CD14-positive monocyte (primary cell): ENCODE measurements around the gene NECTIN1. TPM values are rescaled to one million over a fixed set of nuclear protein-coding genes. Genes with fewer than 3 reads are reported as not detected.

Experiments used
- DNase-seq, 3 donors: peaks; one replicate each; pipeline ENCODE4 v3.0.0-alpha.2; 2011 to 2022
- H2AFZ ChIP-seq: 2 replicates; pipeline ENCODE4 v1.6.0; 2012; ENCODE audit warnings: mild to moderate bottlenecking, low read depth, low read length, inconsistent platforms; ENCODE audit not compliant: insufficient read depth, poor library complexity, severe bottlenecking
- H3K27ac ChIP-seq, 2 donors: 1 replicate in 1 of 2; 2 replicates in 1 of 2; pipeline ENCODE4 v1.5.1; 2012 to 2013; ENCODE audit warnings: low read length in 2 of 2, control low read depth in 1 of 2, inconsistent platforms in 1 of 2, low read depth in 1 of 2, mild to moderate bottlenecking in 1 of 2
- H3K27me3 ChIP-seq, 2 donors: one replicate each; pipeline versions ENCODE4 v1.6.0 to v1.6.1; 2011 to 2013; ENCODE audit warnings: low read length in 2 of 2; ENCODE audit not compliant: control insufficient read depth in 2 of 2, insufficient read depth in 2 of 2
- H3K36me3 ChIP-seq, 2 donors: replicated peaks in 1 of 2; 1 replicate in 1 of 2; 2 replicates in 1 of 2; pipeline versions ENCODE4 v1.5.1 to v1.6.1; 2012 to 2013; ENCODE audit warnings: low read length in 2 of 2, control low read depth in 1 of 2, inconsistent platforms in 1 of 2, mild to moderate bottlenecking in 1 of 2; ENCODE audit not compliant: insufficient read depth in 2 of 2, control insufficient read depth in 1 of 2
- H3K4me1 ChIP-seq, 2 donors: 1 replicate in 1 of 2; 2 replicates in 1 of 2; pipeline versions ENCODE4 v1.5.1 to v1.6.1; 2012 to 2013; ENCODE audit warnings: low read length in 2 of 2, control low read depth in 1 of 2, inconsistent platforms in 1 of 2, mild to moderate bottlenecking in 1 of 2, moderate library complexity in 1 of 2; ENCODE audit not compliant: insufficient read depth in 2 of 2, control insufficient read depth in 1 of 2
- H3K4me2 ChIP-seq: replicated peaks from 2 replicates; pipeline ENCODE3; 2012; ENCODE audit warnings: low read length, moderate library complexity, mild to moderate bottlenecking; ENCODE audit not compliant: poor library complexity, severe bottlenecking; ENCODE audit errors: extremely low read depth
- H3K4me3 ChIP-seq, 3 experiments: fragments of 200-600 bp in 1 of 3; sonication (generic) in 1 of 3; replicated peaks in 1 of 3; 1 replicate in 2 of 3; 2 replicates in 1 of 3; pipeline ENCODE4 v1.5.1; 2011 to 2013; ENCODE audit warnings: low read length in 3 of 3, mild to moderate bottlenecking in 3 of 3, control low read depth in 2 of 3, low read depth in 2 of 3, inconsistent platforms in 1 of 3, moderate library complexity in 1 of 3
- H3K79me2 ChIP-seq: 2 replicates; pipeline ENCODE4 v1.6.0; 2012; ENCODE audit warnings: mild to moderate bottlenecking, control low read depth, inconsistent platforms, low read length, moderate library complexity; ENCODE audit not compliant: insufficient read depth
- H3K9ac ChIP-seq: 2 replicates; pipeline ENCODE4 v1.6.0; 2017; ENCODE audit warnings: low read length, mild to moderate bottlenecking; ENCODE audit not compliant: insufficient read depth, poor library complexity, severe bottlenecking
- H3K9me3 ChIP-seq, 2 donors: replicated peaks in 1 of 2; 1 replicate in 1 of 2; 2 replicates in 1 of 2; pipeline versions ENCODE4 v1.5.1 to v1.6.1; 2012 to 2013; ENCODE audit warnings: low read length in 2 of 2, control low read depth in 1 of 2; ENCODE audit not compliant: control insufficient read depth in 1 of 2, insufficient read depth in 1 of 2
- H4K20me1 ChIP-seq: 2 replicates; pipeline ENCODE4 v1.6.0; 2012; ENCODE audit warnings: mild to moderate bottlenecking, low read length, control low read depth, moderate library complexity; ENCODE audit not compliant: insufficient read depth
- H3K27ac Mint-ChIP-seq, 7 donors: one replicate each; pipeline ENCODE4 v1.8.0; 2020; ENCODE audit warnings: mild to moderate bottlenecking in 7 of 7, mixed read lengths in 7 of 7, moderate library complexity in 6 of 7, inconsistent platforms in 2 of 7
- H3K27me3 Mint-ChIP-seq, 3 donors: one replicate each; pipeline ENCODE4 v1.8.0; 2021 to 2022; ENCODE audit warnings: low read depth in 3 of 3, mild to moderate bottlenecking in 3 of 3, mixed read lengths in 3 of 3, moderate library complexity in 3 of 3, inconsistent platforms in 1 of 3
- H3K36me3 Mint-ChIP-seq, 2 donors: one replicate each; pipeline ENCODE4 v1.8.0; 2020; ENCODE audit warnings: mixed read lengths in 2 of 2, inconsistent platforms in 1 of 2, mild to moderate bottlenecking in 1 of 2
- H3K4me1 Mint-ChIP-seq: one replicate; pipeline ENCODE4 v1.8.0; 2020; ENCODE audit warnings: mild to moderate bottlenecking, mixed read lengths
- H3K4me3 Mint-ChIP-seq, 2 donors: one replicate each; pipeline ENCODE4 v1.8.0; 2020; ENCODE audit warnings: mild to moderate bottlenecking in 2 of 2, mixed read lengths in 2 of 2, moderate library complexity in 1 of 2
- H3K9me3 Mint-ChIP-seq, 7 donors: one replicate each; pipeline ENCODE4 v1.8.0; 2020 to 2022; ENCODE audit warnings: mixed read lengths in 7 of 7, mild to moderate bottlenecking in 6 of 7, moderate library complexity in 6 of 7, inconsistent platforms in 2 of 7
- WGBS: methylation state at CpG from one replicate; pipeline ENCODE4 v1.1.5; 2013; ENCODE audit warnings: missing lambda C conversion rate; ENCODE audit not compliant: insufficient coverage; 5-methylcytosine and 5-hydroxymethylcytosine counted together
- intact Hi-C, 2 donors: fragments of 100-400 bp; cut with micrococcal nuclease; formaldehyde crosslinking; loops; one replicate each; pipeline versions ENCODE4 v1.15.0 to v1.15.1; 2023
- polyA plus RNA-seq, 3 donors: library from polyadenylated mRNA; depleted of rRNA in 1 of 3; unstranded in 2 of 3; stranded (reverse) in 1 of 3; fragments of 300-500 nt in 2 of 3; fragments of >200 nt in 1 of 3; fragmentation: Illumina TruSeq in 2 of 3; gene quantifications; 1 replicate in 2 of 3; 2 replicates in 1 of 3; pipeline ENCODE4 v1.2.3, GENCODE V29; 2012 to 2021
- TF ChIP-seq, protein P1 (sequence below): fragments of 200-600 bp; IDR thresholded peaks from one replicate; pipeline ENCODE4 v1.8.0; 2022; ENCODE audit warnings: antibody characterized with exemption, mild to moderate bottlenecking

NECTIN1 gene
- polyA plus RNA-seq, 3 donors = 0.53 to 8.3 (median 0.85) TPM

DNA sequence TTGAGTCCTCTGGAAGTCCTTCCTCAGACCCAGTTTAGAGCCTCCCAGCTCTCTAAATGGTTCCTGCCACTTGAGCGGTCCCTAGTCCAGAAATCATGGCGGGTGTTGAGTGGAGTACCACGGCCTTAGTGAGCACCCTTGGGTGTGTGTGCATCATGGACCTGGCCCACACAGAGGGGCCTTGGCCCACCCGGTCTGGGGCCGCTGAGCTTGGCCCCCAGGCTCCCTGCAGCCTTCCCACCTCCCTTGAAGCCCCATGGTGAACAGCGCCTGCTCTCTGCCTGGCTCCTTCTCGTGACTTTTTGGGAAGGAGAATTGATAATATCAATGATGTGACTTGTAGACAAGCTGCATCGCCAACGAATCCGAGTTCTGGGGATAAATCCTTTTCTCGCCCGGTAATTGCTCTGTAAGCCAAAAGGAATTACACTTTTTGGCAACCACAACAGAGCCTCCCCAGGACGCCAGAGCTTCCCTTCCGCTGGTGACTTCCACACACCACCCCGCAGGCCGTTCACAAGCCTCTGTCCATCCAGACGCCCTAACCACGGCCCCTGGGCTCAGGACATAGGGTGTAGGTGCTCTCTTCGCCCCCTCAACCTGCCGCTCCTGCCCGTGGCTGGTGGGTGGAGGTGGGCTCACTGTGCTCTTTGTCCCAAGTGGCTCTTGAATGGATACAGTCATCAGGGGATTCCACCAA lies 93.8 kb downstream of the NECTIN1 start:
- WGBS = 86% methylated on average over 14 of the region's 21 CpGs
- no peak overlapping the region for H3K4me2 ChIP-seq
- H3K36me3 Mint-ChIP-seq = no peaks in the 10 kb centered on the region
- DNase-seq = no peak
- no peaks in the 10 kb centered on the region for H3K36me3 ChIP-seq
- H3K9me3 Mint-ChIP-seq = peaks cover 0 to 2% (median 0%) of the 10 kb centered on the region in 7 donors
- H3K79me2 ChIP-seq = no peaks in the 10 kb centered on the region
- no peak overlapping the region for H3K9ac ChIP-seq
- no peaks in the 10 kb centered on the region for H3K4me1 ChIP-seq
- TF ChIP-seq, protein P1, sequence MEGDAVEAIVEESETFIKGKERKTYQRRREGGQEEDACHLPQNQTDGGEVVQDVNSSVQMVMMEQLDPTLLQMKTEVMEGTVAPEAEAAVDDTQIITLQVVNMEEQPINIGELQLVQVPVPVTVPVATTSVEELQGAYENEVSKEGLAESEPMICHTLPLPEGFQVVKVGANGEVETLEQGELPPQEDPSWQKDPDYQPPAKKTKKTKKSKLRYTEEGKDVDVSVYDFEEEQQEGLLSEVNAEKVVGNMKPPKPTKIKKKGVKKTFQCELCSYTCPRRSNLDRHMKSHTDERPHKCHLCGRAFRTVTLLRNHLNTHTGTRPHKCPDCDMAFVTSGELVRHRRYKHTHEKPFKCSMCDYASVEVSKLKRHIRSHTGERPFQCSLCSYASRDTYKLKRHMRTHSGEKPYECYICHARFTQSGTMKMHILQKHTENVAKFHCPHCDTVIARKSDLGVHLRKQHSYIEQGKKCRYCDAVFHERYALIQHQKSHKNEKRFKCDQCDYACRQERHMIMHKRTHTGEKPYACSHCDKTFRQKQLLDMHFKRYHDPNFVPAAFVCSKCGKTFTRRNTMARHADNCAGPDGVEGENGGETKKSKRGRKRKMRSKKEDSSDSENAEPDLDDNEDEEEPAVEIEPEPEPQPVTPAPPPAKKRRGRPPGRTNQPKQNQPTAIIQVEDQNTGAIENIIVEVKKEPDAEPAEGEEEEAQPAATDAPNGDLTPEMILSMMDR = no peak
- H3K27ac ChIP-seq = no peak overlapping the region
- H3K4me3 ChIP-seq = no peak overlapping the region
- H2AFZ ChIP-seq = no peak overlapping the region
- no peaks in the 10 kb centered on the region for H3K9me3 ChIP-seq
- H4K20me1 ChIP-seq = no peaks in the 10 kb centered on the region
- no peak overlapping the region for H3K27ac Mint-ChIP-seq
- peaks cover 4 to 13% (median 7%) of the 10 kb centered on the region in 3 donors for H3K27me3 Mint-ChIP-seq
- no peaks in the 10 kb centered on the region for H3K27me3 ChIP-seq
- intact Hi-C loops = no loop called here
- H3K4me1 Mint-ChIP-seq = no peaks in the 10 kb centered on the region
- no peak overlapping the region for H3K4me3 Mint-ChIP-seq

DNA sequence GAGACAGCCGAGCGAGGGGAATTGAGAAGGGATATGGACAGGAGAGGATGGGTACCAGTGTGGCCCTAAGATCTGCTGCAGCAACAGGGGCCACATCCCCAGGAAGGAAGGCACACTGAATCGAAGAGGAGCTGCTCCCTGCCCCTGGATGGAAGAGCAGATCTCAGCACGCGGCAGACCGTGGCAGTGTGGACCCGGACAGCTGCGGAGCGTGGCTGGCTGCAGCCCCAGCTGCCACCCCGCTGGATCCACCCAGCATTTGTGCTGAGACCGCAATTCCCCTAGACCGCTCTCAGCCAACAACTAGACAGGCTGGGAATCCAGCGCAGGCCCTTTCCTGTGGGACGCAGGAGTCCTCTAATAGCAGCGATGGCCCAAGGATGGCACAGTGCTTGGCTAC lies 94.7 kb downstream of the NECTIN1 start:
- no peak for DNase-seq
- no peak overlapping the region for H3K27ac ChIP-seq
- Mint-ChIP-seq H3K36me3 (no peaks in the 10 kb centered on the region), H3K4me3 (no peak overlapping the region), H3K27ac (no peak overlapping the region), H3K9me3 (peaks cover 0 to 2% (median 0%) of the 10 kb centered on the region in 7 donors), H3K27me3 (peaks cover 3 to 14% (median 4%) of the 10 kb centered on the region in 3 donors), H3K4me1 (no peaks in the 10 kb centered on the region)
- H4K20me1 ChIP-seq = no peaks in the 10 kb centered on the region
- no peaks in the 10 kb centered on the region for H3K27me3 ChIP-seq
- no peak overlapping the region for H2AFZ ChIP-seq
- intact Hi-C loops = no loop called here
- TF ChIP-seq, protein P1 = no peak
- WGBS = 97% methylated on average over 13 of the region's 15 CpGs
- no peak overlapping the region for H3K4me2 ChIP-seq
- H3K9ac ChIP-seq = no peak overlapping the region
- no peaks in the 10 kb centered on the region for H3K9me3 ChIP-seq
- H3K4me3 ChIP-seq = no peak overlapping the region
- H3K79me2 ChIP-seq = no peaks in the 10 kb centered on the region
- H3K36me3 ChIP-seq = no peaks in the 10 kb centered on the region
- H3K4me1 ChIP-seq = no peaks in the 10 kb centered on the region
